K562 (cell line): ENCODE results near the gene COX20. TPM values are rescaled to one million over a fixed set of nuclear protein-coding genes. Genes with fewer than 3 reads are reported as not detected.

Experiments used
- CTBP1 ChIP-seq: fragments of 450-650 bp; IDR thresholded peaks from 2 replicates; pipeline ENCODE4 v1.6.1; 2016; ENCODE audit warnings: borderline replicate concordance
- ESRRA ChIP-seq: fragments of 450-650 bp; IDR thresholded peaks from 2 replicates; pipeline ENCODE4 v1.6.1; 2014; ENCODE audit warnings: low read depth, mild to moderate bottlenecking, moderate library complexity, borderline replicate concordance
- KLF6 ChIP-seq: fragments of 250-450 bp; sonication (Bioruptor Pico); IDR thresholded peaks from 2 replicates; pipeline ENCODE4 v1.4.0; 2020; ENCODE audit warnings: mild to moderate bottlenecking, moderate library complexity, borderline replicate concordance
- NFRKB ChIP-seq: fragments of 450-650 bp; IDR thresholded peaks from 2 replicates; pipeline ENCODE4 v1.6.1; 2016; ENCODE audit warnings: low read depth
- POU5F1 ChIP-seq: fragments of 150-350 bp; IDR thresholded peaks from 2 replicates; pipeline ENCODE4 v1.6.1; 2014; ENCODE audit warnings: borderline replicate concordance, low read length, low read depth, mild to moderate bottlenecking; ENCODE audit not compliant: partially characterized antibody
- SRSF3 ChIP-seq: fragments of 200-400 bp; formaldehyde crosslinking; IDR thresholded peaks from 2 replicates; pipeline ENCODE4 v1.6.1; 2016; ENCODE audit warnings: mild to moderate bottlenecking, low read length, moderate library complexity; ENCODE audit not compliant: insufficient read depth
- TEAD1 ChIP-seq, 2 experiments: fragments of 450-650 bp in 1 of 2; sonication (generic) in 1 of 2; formaldehyde crosslinking; IDR thresholded peaks; 2 replicates each; pipeline versions ENCODE4 v1.4.0 to v1.8.0; 2020 to 2022; ENCODE audit warnings: mild to moderate bottlenecking in 2 of 2, missing genetic modification reagents in 1 of 2
- TEAD4 ChIP-seq, 2 experiments: sonication (generic) in 1 of 2; formaldehyde crosslinking in 1 of 2; IDR thresholded peaks; 2 replicates each; pipeline versions ENCODE4 v1.6.1 to v1.8.0; 2012 to 2022; ENCODE audit warnings: borderline replicate concordance in 1 of 2, inconsistent platforms in 1 of 2, low read length in 1 of 2, mild to moderate bottlenecking in 1 of 2, missing genetic modification reagents in 1 of 2
- ZNF197 ChIP-seq: fragments of 200-800 bp; sonication (Bioruptor generic); IDR thresholded peaks from 2 replicates; pipeline ENCODE4 v1.6.1; 2016; ENCODE audit warnings: low read depth, missing genetic modification characterization, missing compliant biosample characterization
- ZNF764 ChIP-seq: fragments of 250-450 bp; sonication (Bioruptor Pico); IDR thresholded peaks from 2 replicates; pipeline ENCODE4 v1.4.0; 2020; ENCODE audit warnings: low read depth, mild to moderate bottlenecking, moderate library complexity
- polyA plus RNA-seq, 8 experiments: library from polyadenylated mRNA; depleted of rRNA in 4 of 8; stranded (reverse) in 5 of 8; unstranded in 3 of 8; fragments of >200 nt; fragmentation: Nextera tagmentation in 2 of 8; fragmentation: Illumina TruSeq in 1 of 8; extraction: Ambion mirVana in 2 of 8; extraction: Trizol in 1 of 8; gene quantifications; 2 replicates each; pipeline versions ENCODE4 v1.2.1 to v1.2.3, GENCODE V29; 2011 to 2014; ENCODE audit warnings: inconsistent platforms in 1 of 8, missing spikeins in 1 of 8
- total RNA-seq, 7 experiments: library from RNA; depleted of rRNA in 6 of 7; stranded (reverse); fragments of >200 nt in 6 of 7; fragmentation: Illumina TruSeq in 2 of 7; extraction: Trizol in 2 of 7; gene quantifications; 2 replicates each; pipeline versions ENCODE4 v1.2.1 to v1.2.3, GENCODE V29; 2011 to 2021; ENCODE audit warnings: low replicate concordance in 1 of 7
- TF ChIP-seq, protein P1 (sequence below), 3 experiments: fragments of 200-800 bp in 1 of 3; sonication (Bioruptor generic) in 1 of 3; sonication (generic) in 1 of 3; formaldehyde crosslinking in 1 of 3; IDR thresholded peaks; 2 replicates each; pipeline versions ENCODE4 v1.6.1 to v1.8.0; 2016 to 2022; ENCODE audit warnings: mild to moderate bottlenecking in 2 of 3, missing compliant biosample characterization in 2 of 3, missing genetic modification characterization in 2 of 3, missing genetic modification reagents in 1 of 3
- TF ChIP-seq, protein P2 (sequence below): fragments of 450-650 bp; IDR thresholded peaks from 2 replicates; pipeline ENCODE4 v1.6.1; 2017; ENCODE audit warnings: antibody characterized with exemption, mild to moderate bottlenecking
- TF ChIP-seq, protein P3 (sequence below), 2 experiments: fragments of 450-650 bp; conservative IDR thresholded peaks; 2 replicates each; pipeline ENCODE4 v1.6.1; 2017; ENCODE audit warnings: mild to moderate bottlenecking in 2 of 2, moderate library complexity in 2 of 2
- TF ChIP-seq, protein P4 (sequence below): fragments of 200-800 bp; sonication (Bioruptor generic); IDR thresholded peaks from 2 replicates; pipeline ENCODE4 v1.6.1; 2017; ENCODE audit warnings: missing genetic modification characterization, missing compliant biosample characterization

The COX20 gene
- total and polyA plus RNA-seq, 9 of the 15 experiments (the other 6 are each of a cell fraction or from before 2014, with no cell fraction given), result 41.5 to 192 (median 84.3) TPM

DNA sequence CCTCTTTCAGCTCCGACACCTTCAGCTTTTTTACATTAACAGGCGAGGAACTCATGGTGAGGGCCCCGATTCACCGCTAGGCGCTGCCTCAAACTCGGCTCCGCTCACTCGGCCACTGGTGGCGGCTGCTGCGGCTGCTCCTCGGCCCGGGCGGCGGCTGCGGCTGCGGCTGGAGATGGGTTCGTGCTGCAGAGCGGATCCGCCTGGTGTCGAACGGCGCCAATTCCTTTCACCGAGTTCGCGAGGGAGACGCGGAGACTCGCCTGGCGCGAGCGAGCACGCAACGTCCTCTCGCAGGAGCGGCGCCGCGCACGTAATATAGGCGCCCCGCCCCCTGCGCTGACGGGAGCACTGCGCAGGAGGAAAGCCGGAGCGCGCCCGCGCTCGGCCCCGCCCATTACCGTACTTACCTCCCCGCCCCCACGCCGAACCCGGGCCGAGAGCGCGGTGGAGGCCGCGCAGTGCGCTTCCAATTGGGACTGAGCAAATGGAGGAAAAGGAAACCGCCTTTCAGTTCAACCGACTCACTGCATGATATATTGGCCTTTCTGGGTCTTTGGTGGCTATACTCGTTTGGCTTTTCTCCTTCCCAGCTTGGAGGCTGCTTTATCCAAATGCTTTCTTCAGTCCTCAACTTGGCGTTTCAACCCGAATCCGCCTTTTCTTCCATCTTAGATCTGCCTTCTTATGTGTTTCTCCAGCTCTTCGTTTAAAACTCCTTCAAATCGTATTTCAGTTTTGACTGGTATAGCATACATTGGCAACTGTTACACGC is 29.0 kb downstream of the COX20 start, which contains the start of gene HNRNPU (continued):
- peak; percentile 92 for TF ChIP-seq ZNF197 (CRISPR knock-in tag)
- TF ChIP-seq, protein P1, sequence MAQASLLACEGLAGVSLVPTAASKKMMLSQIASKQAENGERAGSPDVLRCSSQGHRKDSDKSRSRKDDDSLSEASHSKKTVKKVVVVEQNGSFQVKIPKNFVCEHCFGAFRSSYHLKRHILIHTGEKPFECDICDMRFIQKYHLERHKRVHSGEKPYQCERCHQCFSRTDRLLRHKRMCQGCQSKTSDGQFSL (CRISPR knock-in tag; IDR thresholded peaks at IDR 0.05), result peak; percentile 62; the same call in 1 of the 2 replicates
- TF ChIP-seq, protein P1 (tag; IDR thresholded peaks at IDR 0.05), result no peak
- peak; percentile 91 for TF ChIP-seq CTBP1
- peak; percentile 31 for TF ChIP-seq POU5F1
- peak; percentile 97 for TF ChIP-seq NFRKB
- TF ChIP-seq, protein P2, sequence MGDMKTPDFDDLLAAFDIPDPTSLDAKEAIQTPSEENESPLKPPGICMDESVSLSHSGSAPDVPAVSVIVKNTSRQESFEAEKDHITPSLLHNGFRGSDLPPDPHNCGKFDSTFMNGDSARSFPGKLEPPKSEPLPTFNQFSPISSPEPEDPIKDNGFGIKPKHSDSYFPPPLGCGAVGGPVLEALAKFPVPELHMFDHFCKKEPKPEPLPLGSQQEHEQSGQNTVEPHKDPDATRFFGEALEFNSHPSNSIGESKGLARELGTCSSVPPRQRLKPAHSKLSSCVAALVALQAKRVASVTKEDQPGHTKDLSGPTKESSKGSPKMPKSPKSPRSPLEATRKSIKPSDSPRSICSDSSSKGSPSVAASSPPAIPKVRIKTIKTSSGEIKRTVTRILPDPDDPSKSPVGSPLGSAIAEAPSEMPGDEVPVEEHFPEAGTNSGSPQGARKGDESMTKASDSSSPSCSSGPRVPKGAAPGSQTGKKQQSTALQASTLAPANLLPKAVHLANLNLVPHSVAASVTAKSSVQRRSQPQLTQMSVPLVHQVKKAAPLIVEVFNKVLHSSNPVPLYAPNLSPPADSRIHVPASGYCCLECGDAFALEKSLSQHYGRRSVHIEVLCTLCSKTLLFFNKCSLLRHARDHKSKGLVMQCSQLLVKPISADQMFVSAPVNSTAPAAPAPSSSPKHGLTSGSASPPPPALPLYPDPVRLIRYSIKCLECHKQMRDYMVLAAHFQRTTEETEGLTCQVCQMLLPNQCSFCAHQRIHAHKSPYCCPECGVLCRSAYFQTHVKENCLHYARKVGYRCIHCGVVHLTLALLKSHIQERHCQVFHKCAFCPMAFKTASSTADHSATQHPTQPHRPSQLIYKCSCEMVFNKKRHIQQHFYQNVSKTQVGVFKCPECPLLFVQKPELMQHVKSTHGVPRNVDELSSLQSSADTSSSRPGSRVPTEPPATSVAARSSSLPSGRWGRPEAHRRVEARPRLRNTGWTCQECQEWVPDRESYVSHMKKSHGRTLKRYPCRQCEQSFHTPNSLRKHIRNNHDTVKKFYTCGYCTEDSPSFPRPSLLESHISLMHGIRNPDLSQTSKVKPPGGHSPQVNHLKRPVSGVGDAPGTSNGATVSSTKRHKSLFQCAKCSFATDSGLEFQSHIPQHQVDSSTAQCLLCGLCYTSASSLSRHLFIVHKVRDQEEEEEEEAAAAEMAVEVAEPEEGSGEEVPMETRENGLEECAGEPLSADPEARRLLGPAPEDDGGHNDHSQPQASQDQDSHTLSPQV, result peak; percentile 22; the same call in 1 of the 2 replicates
- no peak for TF ChIP-seq ZNF764 (CRISPR knock-in tag)
- TF ChIP-seq TEAD4 (IDR thresholded peaks at IDR 0.05; ENCODE audit: low read length), result peak; percentile 32; the same call in 1 of the 2 replicates
- no peak for TF ChIP-seq TEAD4 (CRISPR knock-in tag; IDR thresholded peaks at IDR 0.05; ENCODE audit: borderline replicate concordance)
- peak; percentile 58 for TF ChIP-seq ESRRA
- 0 out of 2 replicates have a peak, but pooled peaks have one; percentile 8 for TF ChIP-seq KLF6
- TF ChIP-seq, protein P3, sequence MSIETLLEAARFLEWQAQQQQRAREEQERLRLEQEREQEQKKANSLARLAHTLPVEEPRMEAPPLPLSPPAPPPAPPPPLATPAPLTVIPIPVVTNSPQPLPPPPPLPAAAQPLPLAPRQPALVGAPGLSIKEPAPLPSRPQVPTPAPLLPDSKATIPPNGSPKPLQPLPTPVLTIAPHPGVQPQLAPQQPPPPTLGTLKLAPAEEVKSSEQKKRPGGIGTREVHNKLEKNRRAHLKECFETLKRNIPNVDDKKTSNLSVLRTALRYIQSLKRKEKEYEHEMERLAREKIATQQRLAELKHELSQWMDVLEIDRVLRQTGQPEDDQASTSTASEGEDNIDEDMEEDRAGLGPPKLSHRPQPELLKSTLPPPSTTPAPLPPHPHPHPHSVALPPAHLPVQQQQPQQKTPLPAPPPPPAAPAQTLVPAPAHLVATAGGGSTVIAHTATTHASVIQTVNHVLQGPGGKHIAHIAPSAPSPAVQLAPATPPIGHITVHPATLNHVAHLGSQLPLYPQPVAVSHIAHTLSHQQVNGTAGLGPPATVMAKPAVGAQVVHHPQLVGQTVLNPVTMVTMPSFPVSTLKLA (conservative IDR thresholded peaks at IDR 0.05), result peak; percentile 55 to 68; a peak in 3 of 4 replicates
- TF ChIP-seq SRSF3, result no peak
- 0 out of 4 replicates have a peak, but pooled peaks of 1 of the 2 experiments have one; percentile 16 for TF ChIP-seq TEAD1 (CRISPR knock-in tag; IDR thresholded peaks at IDR 0.05)
- TF ChIP-seq, protein P4, sequence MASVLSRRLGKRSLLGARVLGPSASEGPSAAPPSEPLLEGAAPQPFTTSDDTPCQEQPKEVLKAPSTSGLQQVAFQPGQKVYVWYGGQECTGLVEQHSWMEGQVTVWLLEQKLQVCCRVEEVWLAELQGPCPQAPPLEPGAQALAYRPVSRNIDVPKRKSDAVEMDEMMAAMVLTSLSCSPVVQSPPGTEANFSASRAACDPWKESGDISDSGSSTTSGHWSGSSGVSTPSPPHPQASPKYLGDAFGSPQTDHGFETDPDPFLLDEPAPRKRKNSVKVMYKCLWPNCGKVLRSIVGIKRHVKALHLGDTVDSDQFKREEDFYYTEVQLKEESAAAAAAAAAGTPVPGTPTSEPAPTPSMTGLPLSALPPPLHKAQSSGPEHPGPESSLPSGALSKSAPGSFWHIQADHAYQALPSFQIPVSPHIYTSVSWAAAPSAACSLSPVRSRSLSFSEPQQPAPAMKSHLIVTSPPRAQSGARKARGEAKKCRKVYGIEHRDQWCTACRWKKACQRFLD (CRISPR knock-in tag), result peak; percentile 95
